Epidermal melanocyte (primary cell): Measurements from ENCODE around the gene ZNF182.
"Not testable (repeated sequence)": the region's sequence is repeated elsewhere in the genome, so short reads cannot be mapped to it uniquely, and the experiment has no call there.

ENCODE experiments used
- DNase-seq: peaks from one replicate; pipeline ENCODE4 v3.0.0; 2011; ENCODE audit warnings: low spot score; ENCODE audit not compliant: insufficient read length

ZNF182 gene

DNA sequence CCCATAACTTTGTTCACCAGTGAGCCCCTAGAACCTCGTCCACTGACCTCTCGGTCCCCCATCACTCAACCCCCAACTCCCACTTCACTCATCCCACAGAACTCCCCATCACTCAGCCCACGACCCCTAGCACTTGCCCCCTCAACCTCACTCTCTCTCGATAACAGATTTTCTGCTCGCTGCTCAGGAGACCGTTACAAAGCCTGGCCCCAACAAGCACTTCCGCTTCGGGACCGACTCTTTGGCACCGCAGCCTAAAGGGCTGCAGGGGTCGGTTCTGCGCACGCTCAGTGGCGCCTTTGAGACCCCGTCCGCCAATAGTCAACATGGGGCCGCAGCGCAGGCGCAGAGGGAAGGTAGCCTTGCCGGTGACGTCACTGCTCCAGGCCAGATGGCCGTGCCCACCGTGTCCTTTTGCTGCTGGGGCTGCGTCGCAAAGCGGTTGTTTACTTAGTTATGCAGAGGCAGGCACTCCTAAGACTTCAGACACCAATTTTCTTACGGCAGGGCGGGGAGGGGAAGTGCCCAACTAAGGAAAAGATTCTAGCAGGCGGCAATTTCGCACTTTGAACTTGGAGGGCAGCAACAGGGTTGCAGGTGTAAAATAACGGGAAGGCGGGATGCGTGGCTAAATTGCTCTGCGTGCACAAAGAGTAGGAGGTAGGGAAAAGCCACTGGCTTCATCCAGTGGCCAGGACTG lies at the start of gene ZNF182:
Gene ZNF182 (minus strand): TSS at position 232 of the 700 bp plus-strand sequence. CDS start 1,380 bp downstream, outside the sequence.
- DNase-seq, result peak; percentile 80

GRCh38 chrX:48046846-48047245 lies 43.1 kb upstream of the ZNF182 start:
- DNase-seq, result no peak

- no peak for DNase-seq
Observed at GRCh38 chrX:48045410-48046311, 41.9 kb upstream of the ZNF182 start.

DNA sequence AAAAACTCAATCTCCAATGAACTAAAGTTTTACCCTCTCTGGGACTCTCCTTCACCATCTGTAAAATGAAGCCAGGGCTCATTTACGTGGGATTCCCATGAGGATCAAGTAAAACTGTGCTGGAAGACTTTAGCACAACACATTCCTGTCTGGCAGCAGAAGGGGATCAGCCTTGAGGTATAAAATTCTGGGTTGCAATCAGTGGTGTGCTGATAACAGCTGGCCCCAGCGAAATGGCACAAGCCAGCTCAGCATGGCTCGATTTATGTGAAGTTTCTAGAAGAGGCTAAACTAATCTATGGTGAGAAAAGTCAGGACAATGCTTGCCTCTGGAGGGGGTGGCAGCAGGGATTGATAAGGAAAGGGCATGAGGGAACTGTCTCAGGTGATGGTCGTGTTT lies 39.3 kb upstream of the ZNF182 start:
- DNase-seq, result no peak

DNA sequence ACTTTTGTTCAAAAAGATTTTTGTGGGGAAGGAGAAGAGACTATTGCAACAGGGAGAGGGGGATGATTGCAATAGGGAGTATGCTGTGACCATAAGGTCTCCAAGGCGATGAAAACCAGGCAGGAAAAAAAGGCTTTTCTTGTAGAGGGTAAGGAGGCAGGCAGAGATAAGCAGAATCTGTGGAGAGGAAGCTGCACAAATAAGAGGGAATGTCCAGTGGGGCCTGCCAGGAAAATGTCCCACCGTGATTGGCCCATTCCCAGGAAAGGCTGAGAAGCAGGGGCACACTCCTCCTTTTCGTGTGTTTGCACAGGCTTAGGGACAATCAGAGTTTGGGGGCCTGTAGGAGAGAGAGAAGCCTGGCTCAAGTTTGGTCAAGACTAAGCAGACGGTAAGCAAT lies 32.1 kb upstream of the ZNF182 start:
- DNase-seq, result no peak

GRCh38 chrX:48030641-48031173 lies 26.9 kb upstream of the ZNF182 start:
- not testable (repeated sequence) for DNase-seq

DNA sequence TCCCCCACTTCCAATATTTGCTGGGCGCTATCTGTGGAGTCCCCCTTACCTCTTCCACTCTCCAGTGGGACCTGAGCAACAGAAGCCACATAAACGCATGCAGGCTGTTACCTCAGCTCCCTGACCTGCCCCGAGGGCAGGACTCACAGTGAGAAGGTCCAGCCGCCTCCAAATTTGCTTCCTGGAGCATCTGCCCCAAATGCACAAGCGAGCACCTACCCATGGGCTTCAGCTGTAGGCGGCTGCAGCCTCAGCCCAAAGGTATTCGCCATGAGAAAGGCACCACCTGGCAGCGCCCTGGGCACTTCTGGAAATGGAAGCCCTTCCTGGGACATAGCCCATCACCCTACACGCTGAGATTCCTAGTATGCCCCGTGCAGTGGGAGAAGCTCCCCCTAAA lies 26.4 kb upstream of the ZNF182 start:
- no peak for DNase-seq

GRCh38 chrX:48028091-48028490 lies 24.3 kb upstream of the ZNF182 start:
- no peak for DNase-seq

- not testable (repeated sequence) for DNase-seq
Observed at GRCh38 chrX:48027545-48027944, 23.8 kb upstream of the ZNF182 start.

DNA sequence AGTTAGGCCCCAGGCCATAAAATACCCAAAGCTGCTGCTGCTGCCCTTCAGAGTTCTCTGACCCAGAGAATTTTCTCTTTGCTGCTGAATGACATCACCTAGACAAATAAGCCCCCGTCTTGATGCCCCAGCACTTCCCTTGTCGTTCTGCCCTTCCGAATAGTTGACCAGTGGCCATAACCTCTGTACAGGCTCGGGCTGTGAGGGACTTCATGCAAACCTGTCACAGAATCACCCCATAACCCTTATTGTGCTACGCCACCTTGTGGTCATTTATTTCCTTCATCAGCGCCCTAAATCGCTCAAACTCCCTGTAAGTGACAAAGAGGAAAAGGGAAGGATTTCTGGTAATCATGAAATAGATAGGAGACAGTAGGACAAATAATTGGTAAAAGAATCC lies 21.8 kb upstream of the ZNF182 start:
- peak; percentile 7 for DNase-seq

DNA sequence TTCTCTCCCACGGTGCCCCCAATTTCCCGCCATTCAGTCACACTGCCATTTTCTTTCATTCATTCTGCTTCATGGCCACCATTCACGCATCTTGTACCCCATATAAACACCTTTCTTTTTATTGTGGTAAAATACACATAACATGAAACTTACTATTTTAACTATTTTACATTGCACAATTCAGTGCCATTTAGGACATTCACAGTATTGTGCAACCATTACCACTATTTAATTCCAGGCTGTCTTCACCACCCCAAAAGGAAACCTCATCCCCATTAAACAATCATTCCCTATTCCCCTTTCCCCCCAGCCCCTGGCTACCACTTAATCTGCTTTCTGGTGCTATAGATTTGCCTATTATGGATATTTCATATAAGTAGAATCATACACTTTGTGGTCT lies 18.9 kb upstream of the ZNF182 start:
- no peak for DNase-seq

DNA sequence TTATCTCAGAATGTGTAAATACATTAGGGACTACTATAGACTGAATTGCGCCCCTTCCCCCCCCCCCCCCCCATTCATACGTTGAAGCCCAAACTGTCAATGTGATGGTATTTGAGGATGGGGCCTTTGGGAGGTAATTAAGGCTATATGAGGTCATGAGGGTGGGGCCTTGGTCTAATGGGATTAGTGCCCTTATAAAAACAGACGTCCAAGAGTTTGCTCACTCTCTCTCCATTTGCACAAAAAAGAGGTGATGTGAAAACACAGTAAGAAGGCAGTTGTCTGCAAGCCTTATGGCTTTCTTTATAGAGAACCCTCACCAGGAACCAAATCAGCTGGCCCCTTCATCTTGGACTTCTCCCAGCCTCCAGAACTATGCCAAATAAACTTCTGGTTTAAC lies 18.3 kb upstream of the ZNF182 start:
- DNase-seq, result no peak

DNA sequence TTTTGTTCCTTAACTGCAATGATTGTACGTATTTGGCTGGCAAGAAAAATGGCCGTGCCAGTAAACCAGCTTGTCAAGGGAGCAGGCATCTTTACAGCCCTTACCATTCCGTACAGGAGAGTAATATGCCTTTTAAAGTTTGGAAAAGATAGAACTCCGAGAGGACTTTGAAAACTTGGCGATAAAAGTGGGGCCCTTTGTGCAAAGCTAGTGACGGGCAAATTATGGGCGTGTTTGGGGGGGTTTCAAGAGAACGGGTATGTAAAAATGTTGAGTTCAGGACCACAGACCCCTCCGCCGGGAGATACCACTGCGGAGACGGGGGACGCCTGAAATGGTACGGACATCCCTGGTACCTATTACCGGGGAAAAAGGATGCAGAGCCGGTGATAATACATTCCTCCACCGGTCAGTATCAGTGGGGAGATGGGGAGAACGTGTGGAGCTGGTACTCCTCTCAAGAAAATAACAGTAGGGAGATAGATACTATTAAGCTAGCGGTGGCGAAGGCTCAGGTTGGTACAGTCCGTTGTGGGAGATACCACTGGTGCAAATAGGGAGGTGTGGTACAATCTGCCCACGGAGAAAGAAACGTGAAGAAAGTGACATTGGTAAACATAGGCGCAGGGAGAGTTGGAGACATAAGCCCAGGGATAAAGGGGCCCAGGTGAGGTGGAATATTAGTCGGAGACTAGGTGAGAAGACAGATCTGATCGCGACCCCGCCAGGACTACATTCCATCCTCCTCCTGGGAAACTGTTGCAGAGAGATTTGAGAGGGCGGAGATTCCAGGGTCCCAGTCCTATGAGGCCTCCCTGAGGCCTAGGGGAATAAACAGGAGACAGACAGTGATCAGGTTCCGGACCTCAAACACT lies 17.5 kb upstream of the ZNF182 start:
- peak; percentile 76 for DNase-seq

DNA sequence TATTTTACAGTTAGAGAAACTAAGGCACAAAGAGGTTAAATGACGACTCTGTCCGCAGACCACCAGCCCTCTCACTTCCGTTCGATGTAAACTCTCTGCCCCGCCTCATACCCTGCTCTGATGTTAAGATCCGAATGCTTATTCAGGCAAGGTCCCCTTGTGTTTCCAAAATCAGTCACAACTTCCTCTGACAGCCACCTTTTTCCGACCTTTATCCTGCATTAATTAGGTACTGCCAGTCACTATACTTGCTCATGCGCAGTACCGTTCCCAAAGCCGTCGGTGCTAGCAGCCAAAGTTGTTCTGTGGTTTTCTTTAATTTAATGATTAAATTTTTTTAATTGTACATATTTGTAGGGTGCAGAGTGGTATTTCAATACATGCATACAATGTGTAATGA lies 16.7 kb upstream of the ZNF182 start:
- not testable (repeated sequence) for DNase-seq

GRCh38 chrX:48019892-48020291 lies 16.1 kb upstream of the ZNF182 start:
- not testable (repeated sequence) for DNase-seq

GRCh38 chrX:48016583-48017310 lies 13.0 kb upstream of the ZNF182 start:
- DNase-seq, result not testable (repeated sequence)

DNA sequence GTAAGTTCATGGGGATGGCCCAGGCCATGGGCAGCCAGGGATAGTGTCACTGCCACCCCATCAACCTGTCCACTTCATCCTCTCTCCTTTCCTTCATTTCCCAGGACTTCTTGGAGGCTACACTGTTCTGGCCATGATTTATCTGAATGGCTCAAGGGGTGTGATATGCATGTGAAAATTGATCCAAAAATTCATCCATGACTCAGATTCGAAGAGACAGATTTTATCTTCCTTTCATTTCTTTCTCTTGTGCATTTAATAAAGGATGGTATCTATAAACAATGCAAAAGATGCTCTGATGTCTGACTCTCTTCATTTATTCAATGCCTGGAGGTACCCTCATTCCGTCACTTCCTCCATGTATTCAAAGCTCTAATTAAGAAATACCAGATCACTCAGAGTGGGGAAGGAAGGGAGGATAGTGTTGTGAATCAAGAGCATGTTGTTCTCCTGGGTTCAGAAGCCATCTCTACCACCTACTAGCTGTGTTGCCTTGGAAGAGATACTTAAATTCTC lies 5.7 kb upstream of the ZNF182 start:
- DNase-seq, result not testable (repeated sequence)

GRCh38 chrX:48006688-48007087 lies 2.9 kb upstream of the ZNF182 start, which contains the start of gene SPACA5:
Gene SPACA5, plus strand, starts transcription at chrX:48006988. Its CDS starts 815 bp downstream, at chrX:48007803.
- DNase-seq, result not testable (repeated sequence)

DNA sequence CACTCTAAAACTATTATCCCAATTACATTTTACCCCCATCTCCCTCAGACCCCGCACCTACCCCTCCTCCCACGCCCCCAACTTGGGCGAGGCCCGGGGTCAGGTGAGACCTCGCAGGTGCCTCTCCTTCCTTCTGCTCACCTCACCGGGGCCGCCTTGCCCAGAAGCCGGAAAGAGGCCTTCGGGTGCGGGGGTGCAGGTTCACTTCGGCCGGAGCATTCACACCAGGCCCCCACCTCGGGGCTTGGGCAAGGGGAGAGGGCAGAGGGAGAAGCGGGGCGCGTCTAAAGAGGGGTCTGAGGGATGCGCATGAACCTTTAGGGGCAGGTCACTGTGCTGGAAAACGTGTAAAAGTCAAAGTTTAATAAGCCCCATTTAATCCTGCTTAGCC lies 427 bp downstream of the ZNF182 start:
- no peak for DNase-seq

DNA sequence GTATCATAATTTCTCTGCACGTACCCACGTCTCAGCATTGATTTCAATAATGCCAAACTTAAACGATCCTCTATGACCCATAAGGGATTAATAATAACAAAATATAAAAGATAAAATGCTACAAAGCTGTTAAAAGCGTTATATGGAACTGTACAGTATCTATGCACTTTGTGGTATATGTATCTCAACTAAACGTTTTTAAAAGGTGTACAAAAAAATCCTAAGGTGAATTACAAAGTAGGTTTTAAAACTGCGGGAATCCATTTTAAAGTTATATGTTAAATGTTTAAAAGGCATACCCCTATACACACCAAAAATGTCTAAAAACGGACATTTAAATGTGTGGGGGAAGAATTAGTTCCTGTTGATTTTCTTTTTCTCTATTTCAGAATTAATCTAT lies 860 bp downstream of the ZNF182 start:
- DNase-seq, result no peak
